Astrocyte (in vitro differentiated cells and primary cell): ENCODE results near the gene NLN. TPM values are rescaled to one million over a fixed set of nuclear protein-coding genes. Genes with fewer than 3 reads are reported as not detected.
"Not testable (repeated sequence)": the region's sequence is repeated elsewhere in the genome, so short reads cannot be mapped to it uniquely, and the experiment has no call there.

Experiments
- DNase-seq: peaks from one replicate; pipeline ENCODE4 v3.0.0-alpha.2; 2010; ENCODE audit warnings: low read depth
- FAIRE-seq: peaks from 2 replicates; lab custom pipeline; 2011; peaks lifted over from hg19 to GRCh38; lab: Jason Lieb, UNC
- H2AFZ ChIP-seq: 2 replicates; pipeline ENCODE4 v1.6.0; 2012; ENCODE audit warnings: low read depth, low read length, inconsistent platforms
- H3K27ac ChIP-seq: 2 replicates; pipeline ENCODE4 v1.5.1; 2011; ENCODE audit warnings: low read depth, low read length, inconsistent platforms
- H3K27me3 ChIP-seq: 2 replicates; pipeline ENCODE4 v1.6.0; 2011; ENCODE audit warnings: low read length, inconsistent platforms; ENCODE audit not compliant: insufficient read depth
- H3K36me3 ChIP-seq: 2 replicates; pipeline ENCODE4 v1.5.1; 2011; ENCODE audit warnings: low read length, inconsistent platforms; ENCODE audit not compliant: insufficient read depth
- H3K4me1 ChIP-seq: 2 replicates; pipeline ENCODE4 v1.5.1; 2011; ENCODE audit warnings: low read length, inconsistent platforms; ENCODE audit not compliant: insufficient read depth
- H3K4me2 ChIP-seq: 2 replicates; pipeline ENCODE4 v1.6.0; 2012; ENCODE audit warnings: low read length, inconsistent platforms
- H3K4me3 ChIP-seq: 2 replicates; pipeline ENCODE4 v1.5.1; 2011; ENCODE audit warnings: low read depth, mild to moderate bottlenecking, low read length, inconsistent platforms; ENCODE audit not compliant: insufficient read depth
- H3K79me2 ChIP-seq: 2 replicates; pipeline ENCODE4 v1.6.0; 2012; ENCODE audit warnings: mild to moderate bottlenecking, low read length, inconsistent platforms; ENCODE audit not compliant: insufficient read depth
- H3K9ac ChIP-seq: 2 replicates; pipeline ENCODE4 v1.6.0; 2012; ENCODE audit warnings: mild to moderate bottlenecking, low read length, inconsistent platforms
- H3K9me3 ChIP-seq: 2 replicates; pipeline ENCODE4 v1.5.1; 2012; ENCODE audit warnings: low read depth, mild to moderate bottlenecking, low read length, inconsistent platforms; ENCODE audit not compliant: insufficient read depth
- H4K20me1 ChIP-seq: 2 replicates; pipeline ENCODE4 v1.6.0; 2012; ENCODE audit warnings: low read length, inconsistent platforms; ENCODE audit not compliant: insufficient read depth
- H3K27ac Mint-ChIP-seq: one replicate; pipeline ENCODE4 v1.8.0; 2021; ENCODE audit warnings: mild to moderate bottlenecking, mixed read lengths; ENCODE audit not compliant: unreplicated experiment
- H3K27me3 Mint-ChIP-seq: one replicate; pipeline ENCODE4 v1.8.0; 2021; ENCODE audit warnings: low read depth, mixed read lengths; ENCODE audit not compliant: unreplicated experiment
- H3K36me3 Mint-ChIP-seq: one replicate; pipeline ENCODE4 v1.8.0; 2021; ENCODE audit warnings: low read depth, mixed read lengths; ENCODE audit not compliant: unreplicated experiment
- H3K4me1 Mint-ChIP-seq: one replicate; pipeline ENCODE4 v1.8.0; 2021; ENCODE audit warnings: low read depth, mixed read lengths; ENCODE audit not compliant: unreplicated experiment
- H3K4me3 Mint-ChIP-seq: one replicate; pipeline ENCODE4 v1.8.0; 2021; ENCODE audit warnings: mild to moderate bottlenecking, moderate library complexity, mixed read lengths; ENCODE audit not compliant: unreplicated experiment
- H3K9me3 Mint-ChIP-seq: one replicate; pipeline ENCODE4 v1.8.0; 2021; ENCODE audit warnings: mild to moderate bottlenecking, mixed read lengths; ENCODE audit not compliant: unreplicated experiment
- CTCF ChIP-seq: IDR thresholded peaks from 2 replicates; pipeline ENCODE4 v1.5.1; 2011; ENCODE audit warnings: low read depth, mild to moderate bottlenecking, inconsistent platforms, low read length, moderate library complexity; ENCODE audit not compliant: insufficient read depth
- EZH2 ChIP-seq: IDR thresholded peaks from 2 replicates; pipeline ENCODE4 v1.6.1; 2012; ENCODE audit warnings: mild to moderate bottlenecking, low read length, inconsistent platforms; ENCODE audit not compliant: insufficient read depth
- total RNA-seq: library from RNA; stranded (reverse); gene quantifications from 2 replicates; pipeline ENCODE4 v1.2.1, GENCODE V29; 2021

NLN gene
- total RNA-seq, 1 donor from 2014 or later: 65.2 TPM

DNA sequence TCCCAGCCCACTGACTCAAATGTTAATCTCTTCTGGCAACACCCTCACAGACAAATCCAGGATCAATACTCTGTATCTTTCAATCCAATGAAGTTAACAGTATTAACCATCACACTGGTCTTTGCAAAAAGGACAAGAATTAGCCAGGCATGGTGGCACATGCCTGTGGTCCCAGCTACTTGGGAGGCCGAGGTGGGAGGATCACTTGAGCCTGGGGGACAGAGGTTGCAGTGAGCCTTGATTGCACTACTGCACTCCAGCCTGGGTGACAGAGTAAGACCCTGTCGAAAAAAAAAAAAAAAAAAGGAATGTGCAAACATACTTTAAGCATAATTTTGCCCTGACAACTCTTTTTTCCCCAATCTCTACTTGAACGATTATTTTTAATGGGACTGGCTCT lies 146.5 kb downstream of the NLN start:
- Histone ChIP-seq H3K79me2 (no peaks in the 10 kb centered on the region), H4K20me1 (no peaks in the 10 kb centered on the region), H3K4me2 (no peak overlapping the region), H3K4me3 (no peak overlapping the region), H2AFZ (no peak overlapping the region), H3K4me1 (peaks cover 9% of the 10 kb centered on the region), H3K27ac (no peak overlapping the region), H3K27me3 (no peaks in the 10 kb centered on the region), H3K9me3 (no peaks in the 10 kb centered on the region), H3K36me3 (no peaks in the 10 kb centered on the region), H3K9ac (no peak overlapping the region)
- H3K4me1 Mint-ChIP-seq: peaks cover 21% of the 10 kb centered on the region
- no peak overlapping the region for H3K4me3 Mint-ChIP-seq
- no peaks in the 10 kb centered on the region for H3K27me3 Mint-ChIP-seq
- no peaks in the 10 kb centered on the region for H3K36me3 Mint-ChIP-seq
- H3K9me3 Mint-ChIP-seq: no peaks in the 10 kb centered on the region
- no peak for TF ChIP-seq EZH2
- no peak for TF ChIP-seq CTCF
- no peak for FAIRE-seq
- no peak for DNase-seq
- no peak overlapping the region for H3K27ac Mint-ChIP-seq

- Histone ChIP-seq H3K27ac (peak overlapping the region; percentile 59), H3K4me2 (no peak overlapping the region), H3K4me1 (peaks cover 18% of the 10 kb centered on the region), H3K4me3 (no peak overlapping the region), H4K20me1 (no peaks in the 10 kb centered on the region), H3K79me2 (no peaks in the 10 kb centered on the region), H3K36me3 (no peaks in the 10 kb centered on the region), H3K27me3 (no peaks in the 10 kb centered on the region), H3K9ac (no peak overlapping the region), H2AFZ (no peak overlapping the region), H3K9me3 (no peaks in the 10 kb centered on the region)
- FAIRE-seq: peak; percentile 32
- Mint-ChIP-seq H3K27me3 (no peaks in the 10 kb centered on the region), H3K27ac (no peak overlapping the region), H3K36me3 (no peaks in the 10 kb centered on the region), H3K9me3 (no peaks in the 10 kb centered on the region), H3K4me3 (no peak overlapping the region), H3K4me1 (peaks cover 25% of the 10 kb centered on the region)
- TF ChIP-seq CTCF (no peak), EZH2 (no peak)
- peak; percentile 87 for DNase-seq
Measured at GRCh38 chr5:65871182-65871581, 149.2 kb downstream of the NLN start.

GRCh38 chr5:65871776-65872175 lies 149.8 kb downstream of the NLN start:
- H3K79me2 ChIP-seq, H3K4me3 Mint-ChIP-seq, FAIRE-seq, H3K9ac ChIP-seq, H3K27me3 Mint-ChIP-seq, H3K27me3 ChIP-seq, H3K27ac Mint-ChIP-seq, H3K4me2 ChIP-seq, H3K4me3 ChIP-seq, H3K9me3 Mint-ChIP-seq, H4K20me1 ChIP-seq, H3K36me3 Mint-ChIP-seq, H2AFZ ChIP-seq, H3K36me3 ChIP-seq, DNase-seq, H3K9me3 ChIP-seq: not testable (repeated sequence)
- peak overlapping the region; percentile 59 for H3K27ac ChIP-seq
- H3K4me1 Mint-ChIP-seq: peaks cover 24% of the 10 kb centered on the region
- peaks cover 18% of the 10 kb centered on the region for H3K4me1 ChIP-seq
